LNCAP (cell line): ENCODE data around the gene CLIC5.

Experiments
- TF ChIP-seq, protein P1 (sequence below): fragments of 450-650 bp; IDR thresholded peaks from 2 replicates; pipeline ENCODE4 v1.5.1; 2017; ENCODE audit warnings: mild to moderate bottlenecking

CLIC5 gene

DNA sequence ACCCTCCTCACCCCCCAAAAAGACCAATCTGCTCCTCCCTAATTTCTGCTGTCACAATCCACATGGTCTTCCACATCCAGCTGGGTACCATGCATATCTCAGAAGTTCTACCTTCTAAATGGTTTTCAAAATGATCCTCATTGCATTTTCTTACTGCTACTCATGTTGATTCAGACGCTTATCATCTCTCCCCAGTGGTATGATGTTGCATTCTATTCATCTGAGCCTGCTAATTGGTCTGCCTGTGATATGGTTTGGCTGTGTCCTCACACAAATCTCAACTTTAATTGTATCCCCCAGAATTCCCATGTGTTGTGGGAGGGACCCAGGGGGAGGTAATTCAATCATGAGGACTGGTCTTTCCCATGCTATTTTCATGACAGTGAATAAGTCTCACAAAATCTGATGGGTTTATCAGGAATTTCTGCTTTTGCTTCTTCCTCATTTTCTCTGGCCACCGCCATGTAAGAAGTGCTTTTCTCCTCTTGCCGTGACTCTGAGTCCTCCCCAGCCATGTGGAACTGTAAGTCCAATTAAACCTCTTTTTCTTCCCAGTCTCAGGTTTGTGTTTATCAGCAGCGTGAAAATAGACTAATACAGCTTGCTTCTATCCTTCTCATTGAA, 41.4 kb upstream of the CLIC5 start:
- TF ChIP-seq, protein P1, sequence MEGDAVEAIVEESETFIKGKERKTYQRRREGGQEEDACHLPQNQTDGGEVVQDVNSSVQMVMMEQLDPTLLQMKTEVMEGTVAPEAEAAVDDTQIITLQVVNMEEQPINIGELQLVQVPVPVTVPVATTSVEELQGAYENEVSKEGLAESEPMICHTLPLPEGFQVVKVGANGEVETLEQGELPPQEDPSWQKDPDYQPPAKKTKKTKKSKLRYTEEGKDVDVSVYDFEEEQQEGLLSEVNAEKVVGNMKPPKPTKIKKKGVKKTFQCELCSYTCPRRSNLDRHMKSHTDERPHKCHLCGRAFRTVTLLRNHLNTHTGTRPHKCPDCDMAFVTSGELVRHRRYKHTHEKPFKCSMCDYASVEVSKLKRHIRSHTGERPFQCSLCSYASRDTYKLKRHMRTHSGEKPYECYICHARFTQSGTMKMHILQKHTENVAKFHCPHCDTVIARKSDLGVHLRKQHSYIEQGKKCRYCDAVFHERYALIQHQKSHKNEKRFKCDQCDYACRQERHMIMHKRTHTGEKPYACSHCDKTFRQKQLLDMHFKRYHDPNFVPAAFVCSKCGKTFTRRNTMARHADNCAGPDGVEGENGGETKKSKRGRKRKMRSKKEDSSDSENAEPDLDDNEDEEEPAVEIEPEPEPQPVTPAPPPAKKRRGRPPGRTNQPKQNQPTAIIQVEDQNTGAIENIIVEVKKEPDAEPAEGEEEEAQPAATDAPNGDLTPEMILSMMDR = no peak

DNA sequence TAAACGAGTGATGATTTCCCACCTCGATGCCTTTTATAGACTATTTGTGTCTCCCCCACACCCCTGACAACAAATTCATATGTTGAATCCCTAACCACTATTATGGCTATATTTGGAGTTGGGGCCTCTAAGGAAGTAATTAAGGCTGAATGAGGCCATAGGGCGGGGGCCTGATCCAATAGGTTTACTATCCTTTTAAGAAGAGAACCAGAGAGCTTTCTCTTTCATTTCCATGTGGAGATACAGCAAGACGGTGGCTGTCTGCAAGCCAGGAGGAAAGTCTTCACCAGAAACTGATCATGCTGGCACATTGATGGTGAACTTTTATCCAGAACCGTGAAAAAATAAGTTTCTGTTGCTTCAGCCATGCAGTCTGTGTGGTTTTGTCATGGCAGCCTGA, 38.9 kb upstream of the CLIC5 start:
- TF ChIP-seq, protein P1 = no peak

DNA sequence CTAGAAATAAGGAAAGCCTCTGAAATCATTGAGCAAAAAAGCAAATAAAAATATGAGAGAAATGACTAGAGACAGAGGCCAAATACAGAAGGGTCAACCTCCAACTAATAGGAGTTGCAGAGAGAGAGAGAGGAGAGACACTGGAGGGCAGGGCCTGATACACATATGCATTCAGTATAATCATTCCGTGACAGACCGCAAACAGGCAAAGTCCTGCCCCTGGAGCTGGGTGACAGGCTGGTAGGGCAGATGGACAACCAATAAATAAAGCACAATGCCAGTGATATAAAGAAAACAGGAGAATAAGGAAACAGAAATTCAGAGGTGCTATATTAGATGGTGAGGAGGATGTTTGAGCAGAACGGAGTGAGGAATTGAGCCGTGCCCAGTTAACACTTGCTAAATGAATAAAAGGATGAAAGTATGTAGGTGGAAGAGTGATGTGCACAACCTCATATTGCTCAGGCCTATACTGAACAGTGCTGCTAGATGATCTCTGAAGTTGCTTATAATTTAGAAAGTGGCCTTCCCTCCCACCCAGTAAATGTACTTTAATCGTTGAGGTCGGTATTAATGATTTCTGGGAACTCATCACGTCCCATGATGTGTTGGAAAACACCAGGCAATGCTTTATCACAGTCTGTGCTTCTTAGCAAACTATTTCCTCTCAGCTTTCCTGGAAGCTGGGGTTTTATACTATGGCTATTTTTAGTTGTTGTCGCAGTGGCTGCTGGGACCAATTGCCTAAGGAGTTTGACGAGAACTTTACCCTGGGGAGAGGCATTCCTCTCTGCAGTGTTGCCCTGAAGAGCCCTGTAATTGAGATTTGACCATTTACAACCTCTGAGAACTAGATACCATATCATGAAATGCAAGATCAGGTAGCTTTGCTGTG, 37.6 kb upstream of the CLIC5 start:
- TF ChIP-seq, protein P1 = no peak

DNA sequence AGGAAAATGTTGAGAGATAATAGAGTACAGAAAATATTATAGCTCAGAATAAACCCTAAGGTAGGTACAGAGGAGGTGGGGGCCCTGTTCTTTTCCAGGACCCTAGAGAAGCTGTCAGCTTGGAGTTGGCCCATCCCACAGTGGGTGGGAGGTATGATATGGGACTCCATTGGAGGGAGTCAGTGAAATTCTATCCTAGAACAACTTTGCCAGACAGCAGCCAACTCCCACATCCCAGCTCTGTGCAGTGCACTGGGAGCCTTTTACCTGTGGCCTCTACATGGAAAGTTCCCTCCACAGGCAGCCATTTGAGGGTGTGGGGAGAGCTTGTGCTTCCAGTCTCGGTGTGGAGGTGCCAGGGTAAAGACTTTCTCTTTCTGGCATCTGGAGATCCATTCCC, 36.8 kb upstream of the CLIC5 start:
- TF ChIP-seq, protein P1 = no peak

DNA sequence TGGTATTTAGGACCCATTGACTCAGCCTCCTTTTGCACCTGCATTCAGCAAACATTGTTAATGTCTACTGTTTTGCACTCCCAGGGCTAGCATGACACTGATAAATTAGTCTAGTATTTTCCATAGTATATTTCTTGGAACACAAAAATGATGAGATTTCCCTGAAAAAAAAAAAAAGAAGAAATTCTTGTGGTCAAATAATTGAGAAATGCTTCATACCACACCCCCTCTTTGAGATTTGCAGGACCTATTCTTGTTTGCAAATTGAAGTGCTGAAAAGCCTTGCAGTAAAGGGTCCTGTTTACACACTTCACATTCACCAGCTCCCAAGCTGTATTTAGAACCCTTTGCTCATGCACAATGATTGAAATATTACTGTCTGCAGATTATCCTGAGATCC, 36.3 kb upstream of the CLIC5 start:
- TF ChIP-seq, protein P1 = no peak

DNA sequence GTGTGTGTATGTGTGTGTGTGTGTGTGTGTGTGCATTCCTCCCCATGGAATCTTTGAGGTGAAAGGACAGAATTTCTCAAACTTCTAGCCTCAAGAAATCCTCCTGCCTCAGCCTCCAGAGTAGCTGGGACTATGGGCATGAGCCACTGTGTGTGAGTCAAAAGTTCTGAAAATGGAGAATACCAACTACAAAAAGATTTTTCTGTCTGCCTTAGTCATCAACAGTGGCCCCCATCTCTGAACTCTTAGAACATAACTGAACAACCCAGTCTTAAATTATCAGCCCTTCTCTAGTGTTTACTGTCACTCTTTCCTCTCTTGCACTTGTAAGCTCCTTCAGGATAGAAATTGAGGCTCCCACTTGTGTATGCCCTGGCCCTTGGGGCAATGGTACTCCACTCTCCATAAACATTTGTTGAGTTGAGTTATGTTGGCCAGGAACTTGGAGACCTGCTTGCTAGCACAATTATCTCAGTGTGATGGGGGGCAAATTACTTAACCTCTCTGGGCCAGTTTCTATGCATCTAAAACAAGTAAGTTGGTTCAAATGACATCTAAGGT, 35.3 kb upstream of the CLIC5 start:
- TF ChIP-seq, protein P1 = no peak

DNA sequence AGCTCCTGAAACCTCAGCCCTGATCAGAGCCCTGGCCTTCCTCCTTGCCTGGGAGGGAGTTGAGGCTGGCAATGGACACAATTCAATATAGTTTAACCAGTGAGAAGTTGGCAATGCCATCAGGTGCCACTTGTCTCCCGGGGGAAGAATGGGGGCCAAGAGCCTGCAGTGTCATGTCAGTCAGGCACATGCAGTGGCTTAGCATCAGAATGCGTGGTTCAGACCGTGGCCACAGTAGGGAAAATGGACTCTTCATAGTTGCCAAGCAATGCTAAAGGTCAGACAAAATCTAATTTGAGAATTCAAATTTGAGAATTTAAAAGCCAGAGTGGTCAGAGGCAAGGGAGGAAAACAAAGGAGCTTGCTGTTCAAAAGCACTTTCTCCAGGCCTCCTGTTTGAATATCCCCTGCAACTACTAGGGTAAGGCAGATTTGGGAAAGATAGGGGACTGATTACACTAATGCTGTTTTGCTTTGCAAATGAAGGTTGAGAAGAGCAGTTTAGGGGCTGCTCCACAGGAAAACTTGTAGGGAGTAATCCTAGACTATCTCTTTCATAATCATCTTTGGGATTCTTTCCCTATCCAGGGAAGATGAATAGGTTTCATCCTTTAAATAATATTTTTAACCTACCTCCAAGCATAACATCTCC, 33.1 kb upstream of the CLIC5 start:
- TF ChIP-seq, protein P1 = no peak
